Body of pancreas (tissue), 4 donors: ENCODE measurements around the gene TSGA10IP. TPM values are rescaled to one million over a fixed set of nuclear protein-coding genes. Genes with fewer than 3 reads are reported as not detected.

Source experiments
- ATAC-seq: fragments of 150-250 bp; one replicate; pipeline ENCODE4 v1.9.1; 2016
- DNase-seq, 4 donors: peaks; one replicate each; pipeline ENCODE4 v3.0.0-alpha.2; 2019
- H3K27ac ChIP-seq, 4 donors: fragments of 200-600 bp; sonication (generic); 1 replicate in 3 of 4; 2 replicates in 1 of 4; pipeline versions ENCODE4 v1.5.1 to v1.6.1; 2016 to 2019; ENCODE audit warnings: mild to moderate bottlenecking in 1 of 4, mixed read lengths in 1 of 4, moderate library complexity in 1 of 4
- H3K27me3 ChIP-seq, 2 donors: fragments of 200-600 bp; sonication (generic); one replicate each; pipeline ENCODE4 v1.6.0; 2016; ENCODE audit warnings: mild to moderate bottlenecking in 1 of 2
- H3K36me3 ChIP-seq, 2 donors: fragments of 200-600 bp; sonication (generic); replicated peaks in 1 of 2; 2 replicates each; pipeline ENCODE4 v1.5.1; 2016; ENCODE audit warnings: low read depth in 2 of 2; ENCODE audit not compliant: insufficient read depth in 1 of 2
- H3K4me1 ChIP-seq: fragments of 200-600 bp; sonication (generic); one replicate; pipeline ENCODE4 v1.6.0; 2016
- H3K4me3 ChIP-seq, 2 donors: fragments of 200-600 bp; sonication (generic); 1 replicate in 1 of 2; 2 replicates in 1 of 2; pipeline ENCODE4 v1.5.1; 2016 to 2019
- H3K9me3 ChIP-seq, 3 donors: fragments of 200-600 bp; sonication (generic); 1 replicate in 2 of 3; 2 replicates in 1 of 3; pipeline ENCODE4 v1.5.1; 2016
- POLR2A ChIP-seq, 3 donors: fragments of 450-650 bp; IDR thresholded peaks; one replicate each; pipeline ENCODE4 v1.6.1; 2016; ENCODE audit warnings: antibody characterized with exemption in 3 of 3, mild to moderate bottlenecking in 2 of 3
- WGBS, 2 donors: methylation state at CpG; one replicate each; pipeline ENCODE4 v1.1.5; 2017; 5-methylcytosine and 5-hydroxymethylcytosine counted together
- intact Hi-C: fragments of 100-400 bp; cut with DNase I; formaldehyde crosslinking; loops from one replicate; pipeline ENCODE4 v1.15.1; 2023
- total RNA-seq, 2 donors: library from RNA; depleted of rRNA; stranded (reverse); fragments of >200 nt; gene quantifications; one replicate each; pipeline ENCODE4 v1.1.0, GENCODE V29; 2016
- TF ChIP-seq, protein P1 (sequence below), 7 experiments: fragments of 450-650 bp in 4 of 7; fragments of 200-600 bp in 3 of 7; sonication (generic) in 3 of 7; IDR thresholded peaks; one replicate each; pipeline ENCODE4 v1.5.1; 2016 to 2019; ENCODE audit warnings: antibody characterized with exemption in 7 of 7

Gene TSGA10IP
- total RNA-seq, 2 donors from 2014 or later, result not detected

DNA sequence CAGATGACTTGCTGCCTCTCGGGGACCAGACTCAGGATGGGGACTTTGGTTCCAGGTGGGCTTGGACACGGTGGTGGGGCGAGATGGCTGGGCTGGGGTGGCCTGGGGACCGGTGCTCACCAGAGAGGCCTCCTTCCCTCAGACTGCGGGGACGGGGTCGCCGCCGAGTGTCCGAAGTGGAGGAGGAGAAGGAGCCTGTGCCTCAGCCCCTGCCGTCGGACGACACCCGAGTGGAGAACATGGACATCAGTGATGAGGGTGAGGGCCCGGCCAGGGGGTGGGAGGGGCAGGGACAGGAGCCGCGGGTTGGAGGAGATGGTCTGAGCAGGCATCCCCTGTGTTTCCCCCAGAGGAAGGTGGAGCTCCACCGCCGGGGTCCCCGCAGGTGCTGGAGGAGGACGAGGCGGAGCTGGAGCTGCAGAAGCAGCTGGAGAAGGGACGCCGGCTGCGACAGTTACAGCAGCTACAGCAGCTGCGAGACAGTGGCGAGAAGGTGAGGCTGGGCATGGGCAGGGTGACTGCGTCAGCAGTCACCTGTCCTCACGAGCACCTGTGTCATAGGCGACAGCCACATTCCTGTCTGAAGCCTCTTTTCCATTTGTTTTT is 22.2 kb downstream of the TSGA10IP start:
- no peak overlapping the region for H3K4me3 ChIP-seq
- H3K9me3 ChIP-seq, result no peaks in the 10 kb centered on the region
- DNase-seq (no peak), ATAC-seq (no peak)
- no peaks in the 10 kb centered on the region for H3K27me3 ChIP-seq
- H3K36me3 ChIP-seq, result peaks cover 11 to 39% of the 10 kb centered on the region in 2 donors
- H3K27ac ChIP-seq, result no peak overlapping the region
- intact Hi-C loops, result no loop called here
- H3K4me1 ChIP-seq, result peaks cover 16% of the 10 kb centered on the region
- TF ChIP-seq, protein P1, sequence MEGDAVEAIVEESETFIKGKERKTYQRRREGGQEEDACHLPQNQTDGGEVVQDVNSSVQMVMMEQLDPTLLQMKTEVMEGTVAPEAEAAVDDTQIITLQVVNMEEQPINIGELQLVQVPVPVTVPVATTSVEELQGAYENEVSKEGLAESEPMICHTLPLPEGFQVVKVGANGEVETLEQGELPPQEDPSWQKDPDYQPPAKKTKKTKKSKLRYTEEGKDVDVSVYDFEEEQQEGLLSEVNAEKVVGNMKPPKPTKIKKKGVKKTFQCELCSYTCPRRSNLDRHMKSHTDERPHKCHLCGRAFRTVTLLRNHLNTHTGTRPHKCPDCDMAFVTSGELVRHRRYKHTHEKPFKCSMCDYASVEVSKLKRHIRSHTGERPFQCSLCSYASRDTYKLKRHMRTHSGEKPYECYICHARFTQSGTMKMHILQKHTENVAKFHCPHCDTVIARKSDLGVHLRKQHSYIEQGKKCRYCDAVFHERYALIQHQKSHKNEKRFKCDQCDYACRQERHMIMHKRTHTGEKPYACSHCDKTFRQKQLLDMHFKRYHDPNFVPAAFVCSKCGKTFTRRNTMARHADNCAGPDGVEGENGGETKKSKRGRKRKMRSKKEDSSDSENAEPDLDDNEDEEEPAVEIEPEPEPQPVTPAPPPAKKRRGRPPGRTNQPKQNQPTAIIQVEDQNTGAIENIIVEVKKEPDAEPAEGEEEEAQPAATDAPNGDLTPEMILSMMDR (IDR thresholded peaks at IDR 0.05), result no peak
- TF ChIP-seq POLR2A (IDR thresholded peaks at IDR 0.05), result no peak
- WGBS, 2 donors, result 87 to 95% methylated on average over 20 to 30 of the region's 30 CpGs

DNA sequence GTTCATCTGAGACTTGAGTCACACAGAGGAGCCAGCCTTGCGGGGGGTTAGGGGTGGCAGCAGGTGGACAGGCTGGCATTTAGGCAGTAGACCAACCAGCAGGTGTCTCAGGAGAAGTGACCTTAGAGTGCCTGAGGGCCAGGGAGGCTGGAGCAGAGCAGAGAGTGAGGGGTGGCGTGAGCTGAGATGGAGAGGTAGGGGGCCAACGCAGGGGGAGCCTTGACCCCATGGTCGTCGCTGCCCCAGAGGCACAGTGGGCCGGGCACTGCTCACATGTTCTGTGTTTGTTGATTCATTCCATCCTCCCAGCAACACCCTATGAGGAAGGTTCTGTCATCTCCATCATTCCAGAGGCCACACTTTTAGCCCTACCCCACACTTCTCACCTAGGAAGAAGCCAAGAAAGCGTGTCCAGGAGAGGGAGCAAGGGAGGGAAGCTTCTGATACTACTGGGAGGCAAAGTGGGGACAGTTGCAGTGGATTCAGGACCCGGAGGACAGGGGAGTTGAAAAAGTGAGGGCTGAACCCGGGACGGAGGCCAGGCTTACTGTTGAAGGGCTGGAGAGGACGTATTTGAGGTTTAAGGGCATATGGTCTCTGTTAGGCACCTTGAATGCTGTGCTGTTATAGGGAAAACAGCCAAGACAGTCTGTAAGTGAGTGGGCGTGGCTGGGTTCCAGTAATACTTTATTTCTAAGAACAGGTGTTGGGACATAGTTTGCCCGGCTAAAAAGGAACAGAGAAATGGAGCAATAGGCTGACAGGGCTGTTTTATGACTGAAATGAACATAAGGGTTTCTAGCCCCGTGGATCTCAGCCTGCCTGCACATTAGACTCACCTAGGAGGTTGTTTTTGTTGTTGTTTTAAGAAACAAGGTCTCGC is 23.6 kb downstream of the TSGA10IP start:
- Histone ChIP-seq H3K4me3 (no peak overlapping the region), H3K36me3 (peaks cover 11 to 39% of the 10 kb centered on the region in 2 donors), H3K4me1 (peaks cover 2% of the 10 kb centered on the region), H3K27me3 (no peaks in the 10 kb centered on the region), H3K27ac (no peak overlapping the region), H3K9me3 (no peaks in the 10 kb centered on the region)
- DNase-seq (no peak), ATAC-seq (no peak)
- intact Hi-C loops, result no loop called here
- 81 to 86% methylated on average over 15 of the region's 15 CpGs for WGBS, 2 donors
- TF ChIP-seq, protein P1 (IDR thresholded peaks at IDR 0.05), result no peak
- TF ChIP-seq POLR2A (IDR thresholded peaks at IDR 0.05), result no peak

DNA sequence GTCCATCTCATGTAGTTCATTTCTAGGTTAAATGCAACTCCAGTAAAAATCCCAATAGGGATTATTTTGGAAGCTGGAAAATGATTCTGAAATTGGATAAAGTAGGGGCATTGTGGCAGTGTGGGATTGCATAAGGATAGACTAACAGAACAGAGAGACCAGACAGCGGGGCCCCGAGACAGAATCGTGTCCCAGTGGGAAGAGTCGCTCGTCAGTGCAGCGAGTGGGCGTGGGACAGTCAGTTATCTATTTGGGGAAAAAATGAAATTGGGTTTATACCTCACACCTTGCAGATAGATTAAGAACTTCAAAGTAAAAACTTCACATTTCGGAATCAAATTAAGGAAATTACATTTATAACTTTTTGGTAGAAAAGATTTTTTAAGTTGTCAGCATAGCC is 26.8 kb downstream of the TSGA10IP start:
- Histone ChIP-seq H3K4me3 (no peak overlapping the region), H3K27me3 (no peaks in the 10 kb centered on the region), H3K9me3 (no peaks in the 10 kb centered on the region), H3K4me1 (no peaks in the 10 kb centered on the region), H3K27ac (no peak overlapping the region), H3K36me3 (peaks cover 3 to 19% of the 10 kb centered on the region in 2 donors)
- DNase-seq (no peak), ATAC-seq (no peak)
- intact Hi-C loops, result no loop called here
- TF ChIP-seq, protein P1 (IDR thresholded peaks at IDR 0.05), result no peak
- no peak for TF ChIP-seq POLR2A (IDR thresholded peaks at IDR 0.05)
- 94 to 95% methylated on average over 8 of the region's 8 CpGs for WGBS, 2 donors

DNA sequence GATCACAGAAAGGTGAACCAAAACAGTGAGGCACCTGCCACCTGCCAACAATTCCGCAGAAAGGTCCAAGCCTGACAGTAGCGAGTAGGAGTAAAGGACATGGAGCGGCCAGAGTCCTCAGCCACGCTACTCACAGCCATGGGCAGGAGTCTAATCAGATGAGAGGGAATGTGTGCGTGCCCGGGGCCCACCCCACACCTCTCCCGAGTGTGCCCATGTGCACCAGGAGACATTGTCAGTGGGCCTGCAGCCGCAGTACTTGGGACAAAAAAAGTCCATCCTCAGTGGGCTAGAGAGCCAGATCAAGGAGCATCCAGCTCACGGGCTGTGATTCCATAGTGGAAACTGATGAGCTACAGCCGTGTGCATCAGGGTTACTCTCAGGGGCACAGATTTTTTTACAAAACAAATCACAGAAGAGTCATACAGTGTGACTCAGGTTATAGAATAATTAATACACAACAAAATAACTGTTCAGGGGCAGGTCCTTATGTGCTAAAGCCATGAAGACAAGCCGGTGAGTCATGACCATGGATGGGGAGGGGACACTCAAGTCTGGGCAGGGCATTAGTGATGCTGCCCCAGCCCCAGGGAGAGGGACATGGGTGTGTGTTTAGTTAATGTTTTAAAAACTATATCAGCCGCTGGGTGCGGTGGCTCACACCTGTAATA is 28.3 kb downstream of the TSGA10IP start:
- Histone ChIP-seq H3K4me3 (no peak overlapping the region), H3K4me1 (no peaks in the 10 kb centered on the region), H3K9me3 (no peaks in the 10 kb centered on the region), H3K27me3 (no peaks in the 10 kb centered on the region), H3K36me3 (peaks cover 5 to 20% of the 10 kb centered on the region in 2 donors), H3K27ac (no peak overlapping the region)
- 95 to 98% methylated on average over 13 of the region's 13 CpGs for WGBS, 2 donors
- intact Hi-C loops, result no loop called here
- ATAC-seq (no peak), DNase-seq (no peak)
- TF ChIP-seq POLR2A (IDR thresholded peaks at IDR 0.05), result no peak
- TF ChIP-seq, protein P1 (IDR thresholded peaks at IDR 0.05), result no peak
